Measurements from ENCODE around the gene ZMIZ1.

ZMIZ1 gene

DNA sequence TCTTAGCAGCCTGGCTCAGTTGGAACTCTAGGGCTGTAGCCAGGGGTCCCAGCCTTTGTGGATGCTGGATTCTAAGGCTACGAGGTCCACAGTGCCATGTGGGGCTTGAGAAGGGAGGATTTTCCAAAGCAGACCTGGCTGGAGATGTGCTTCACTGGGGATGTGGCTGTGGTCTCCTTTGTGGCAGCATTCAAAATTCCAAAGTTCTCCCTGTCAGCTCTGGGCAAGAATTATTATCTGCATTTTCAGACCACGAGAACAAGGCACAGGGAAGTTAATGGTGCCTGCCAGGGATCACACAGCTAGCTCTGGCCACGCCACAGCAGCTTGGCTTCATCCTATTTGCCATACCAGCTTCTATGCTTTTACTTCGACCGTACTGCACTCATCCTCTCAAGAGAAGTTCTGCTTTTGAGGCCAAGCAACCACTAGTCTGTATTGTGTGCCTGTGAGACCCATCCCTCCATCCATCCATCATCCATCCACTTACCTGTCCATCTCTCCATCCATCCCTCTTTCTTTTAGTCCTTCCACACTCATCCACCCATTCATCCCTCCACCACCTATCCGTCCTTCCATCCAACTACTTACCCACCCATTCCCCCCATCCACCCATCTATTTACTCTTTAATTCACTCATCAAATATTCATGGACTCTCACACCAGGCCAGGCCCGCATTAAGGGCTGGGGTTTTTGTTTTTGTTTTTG is 71.5 kb downstream of the ZMIZ1 start:
- Histone ChIP-seq H3K9ac (peak overlapping the region; percentile 90), H3K27ac (peak overlapping the region; percentile 99), H3K4me2 (peak overlapping the region; percentile 88), H3K4me3 (peak overlapping the region; percentile 59), H3K27me3 (no peaks in the 10 kb centered on the region), H3K36me3 (peaks cover 33% of the 10 kb centered on the region), H3K4me1 (peaks cover 96% of the 10 kb centered on the region), H3K9me3 (no peaks in the 10 kb centered on the region), H4K20me1 (no peaks in the 10 kb centered on the region)
- no peak for TF ChIP-seq Cebpa-rat (IDR thresholded peaks at IDR 0.05)

DNA sequence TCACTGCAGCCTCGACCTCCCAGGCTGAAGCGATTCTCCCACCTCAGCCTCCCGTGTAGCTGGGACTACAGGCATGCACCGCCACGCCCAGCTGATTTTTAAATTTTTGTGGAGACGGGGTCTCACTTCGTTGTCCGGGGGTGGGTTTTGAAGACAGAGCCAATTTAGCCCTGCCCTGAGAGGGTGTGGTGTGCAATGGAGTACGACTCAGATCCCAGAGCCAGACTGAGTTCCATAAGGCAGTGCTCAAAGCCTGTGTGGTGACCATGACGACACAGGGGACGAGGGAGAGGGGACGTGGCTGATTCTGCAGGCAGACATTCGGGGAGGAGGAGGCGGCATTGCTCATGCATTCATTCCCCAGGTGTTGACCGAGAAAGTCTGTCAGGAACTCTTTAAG is 72.1 kb downstream of the ZMIZ1 start:
- H3K4me2 ChIP-seq, result peak overlapping the region; percentile 88
- peaks cover 96% of the 10 kb centered on the region for H3K4me1 ChIP-seq
- H3K27ac ChIP-seq, result peak overlapping the region; percentile 99
- 0 out of 2 replicates have a peak overlapping the region, but pooled peaks have one; percentile 17 for H3K4me3 ChIP-seq
- H3K27me3 ChIP-seq, result no peaks in the 10 kb centered on the region
- no peaks in the 10 kb centered on the region for H4K20me1 ChIP-seq
- TF ChIP-seq Cebpa-rat (IDR thresholded peaks at IDR 0.05), result no peak
- H3K9me3 ChIP-seq, result no peaks in the 10 kb centered on the region
- peak overlapping the region; percentile 90 for H3K9ac ChIP-seq
- H3K36me3 ChIP-seq, result peaks cover 33% of the 10 kb centered on the region

DNA sequence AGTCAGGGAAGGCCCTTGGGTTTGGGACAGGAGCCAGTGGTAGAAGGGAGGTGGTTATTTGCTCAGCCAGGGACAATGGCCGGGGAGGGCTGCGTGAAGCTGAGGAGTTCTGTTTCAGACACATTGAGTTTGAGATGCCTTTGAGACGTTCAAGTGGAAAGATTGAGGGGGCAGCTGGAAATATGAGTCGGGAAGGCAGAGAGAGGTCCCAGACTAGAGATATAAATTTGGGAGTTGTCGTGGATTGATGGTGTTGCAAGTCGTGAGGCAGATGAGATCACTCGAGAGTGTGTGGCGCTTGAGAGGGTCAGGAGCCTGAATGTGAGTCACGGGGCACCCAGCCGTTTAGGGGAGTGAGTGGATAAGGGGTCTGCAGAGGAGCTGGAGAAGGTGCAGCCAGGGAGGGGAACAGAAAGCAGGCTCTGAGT is 73.3 kb downstream of the ZMIZ1 start:
- Histone ChIP-seq H3K9ac (peak overlapping the region; percentile 90), H3K4me2 (peak overlapping the region; percentile 88), H4K20me1 (no peaks in the 10 kb centered on the region), H3K4me3 (no peak overlapping the region), H3K36me3 (peaks cover 33% of the 10 kb centered on the region), H3K4me1 (peaks cover 96% of the 10 kb centered on the region), H3K27ac (peak overlapping the region; percentile 99), H3K9me3 (no peaks in the 10 kb centered on the region), H3K27me3 (no peaks in the 10 kb centered on the region)
- TF ChIP-seq Cebpa-rat (IDR thresholded peaks at IDR 0.05), result no peak

DNA sequence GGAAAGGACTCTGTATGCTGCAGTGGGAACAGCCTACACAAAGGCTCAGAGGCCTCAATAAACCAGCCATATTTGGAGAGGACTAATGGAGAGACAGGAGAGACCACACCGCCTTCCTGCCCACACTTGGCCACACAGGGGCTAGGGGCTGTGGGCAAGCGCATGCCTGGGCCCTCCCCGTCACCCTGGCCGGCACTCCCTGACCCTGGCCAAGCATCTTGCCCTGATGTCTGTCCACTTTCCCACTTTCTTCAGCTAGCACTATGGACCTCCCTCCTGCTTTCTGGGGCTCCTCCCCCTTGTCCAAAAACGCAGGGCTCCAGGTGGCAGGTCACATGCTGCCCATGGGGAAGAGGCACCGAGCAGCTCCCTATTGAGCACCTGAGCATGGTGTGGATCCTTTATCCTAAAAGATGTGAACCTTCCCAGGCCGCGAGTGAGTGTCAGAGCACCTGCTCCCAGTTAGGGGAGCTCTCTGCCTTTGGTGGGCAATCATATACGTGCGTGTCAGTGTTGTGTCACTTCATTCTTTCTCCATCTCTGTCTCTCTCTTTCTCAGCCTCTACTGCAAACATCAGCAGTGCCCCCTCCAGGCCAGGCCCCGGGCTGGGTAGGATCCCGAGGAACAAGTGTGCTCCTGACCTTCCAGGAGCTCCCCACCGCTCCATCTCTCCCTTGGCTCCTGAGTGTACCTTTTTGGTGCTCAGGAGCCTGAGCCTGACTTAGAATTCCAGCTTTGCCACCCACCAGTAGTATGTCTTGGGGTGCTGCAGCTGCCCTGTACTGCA is 74.0 kb downstream of the ZMIZ1 start:
- H3K4me3 ChIP-seq, result peak overlapping the region; percentile 36; the same call in 1 of the 2 replicates
- H3K9ac ChIP-seq, result peak overlapping the region; percentile 90
- H3K4me1 ChIP-seq, result peaks cover 99% of the 10 kb centered on the region
- H3K9me3 ChIP-seq, result no peaks in the 10 kb centered on the region
- no peaks in the 10 kb centered on the region for H4K20me1 ChIP-seq
- peak overlapping the region; percentile 88 for H3K4me2 ChIP-seq
- H3K36me3 ChIP-seq, result peaks cover 33% of the 10 kb centered on the region
- peak overlapping the region; percentile 99 for H3K27ac ChIP-seq
- no peaks in the 10 kb centered on the region for H3K27me3 ChIP-seq
- no peak for TF ChIP-seq Cebpa-rat (IDR thresholded peaks at IDR 0.05)

DNA sequence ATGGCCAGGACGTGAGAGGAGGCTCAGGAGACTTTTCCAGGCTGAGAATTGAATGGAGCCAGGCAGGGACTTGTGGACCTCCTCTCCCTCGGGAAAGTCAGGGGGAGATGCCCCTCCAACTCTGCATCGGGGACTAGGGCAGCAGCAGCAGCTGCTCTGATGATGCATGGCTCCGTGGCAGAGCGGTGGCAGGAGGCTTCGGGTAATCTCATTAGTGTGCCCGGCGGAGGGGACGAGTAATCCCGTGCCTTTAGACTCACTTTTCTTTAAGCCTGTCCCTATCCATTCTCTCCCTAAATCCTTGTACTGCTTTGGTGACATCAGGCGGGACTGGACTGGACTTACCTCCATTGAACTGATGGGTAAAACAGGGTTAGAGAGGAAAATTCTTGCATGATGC is 75.1 kb downstream of the ZMIZ1 start:
- Histone ChIP-seq H3K4me2 (peak overlapping the region; percentile 88), H3K4me3 (peak overlapping the region; percentile 36; the same call in 1 of the 2 replicates), H3K9ac (peak overlapping the region; percentile 90), H3K4me1 (peaks cover 100% of the 10 kb centered on the region), H3K9me3 (no peaks in the 10 kb centered on the region), H3K27me3 (no peaks in the 10 kb centered on the region), H4K20me1 (no peaks in the 10 kb centered on the region), H3K36me3 (peaks cover 33% of the 10 kb centered on the region), H3K27ac (peak overlapping the region; percentile 99)
- no peak for TF ChIP-seq Cebpa-rat (IDR thresholded peaks at IDR 0.05)

DNA sequence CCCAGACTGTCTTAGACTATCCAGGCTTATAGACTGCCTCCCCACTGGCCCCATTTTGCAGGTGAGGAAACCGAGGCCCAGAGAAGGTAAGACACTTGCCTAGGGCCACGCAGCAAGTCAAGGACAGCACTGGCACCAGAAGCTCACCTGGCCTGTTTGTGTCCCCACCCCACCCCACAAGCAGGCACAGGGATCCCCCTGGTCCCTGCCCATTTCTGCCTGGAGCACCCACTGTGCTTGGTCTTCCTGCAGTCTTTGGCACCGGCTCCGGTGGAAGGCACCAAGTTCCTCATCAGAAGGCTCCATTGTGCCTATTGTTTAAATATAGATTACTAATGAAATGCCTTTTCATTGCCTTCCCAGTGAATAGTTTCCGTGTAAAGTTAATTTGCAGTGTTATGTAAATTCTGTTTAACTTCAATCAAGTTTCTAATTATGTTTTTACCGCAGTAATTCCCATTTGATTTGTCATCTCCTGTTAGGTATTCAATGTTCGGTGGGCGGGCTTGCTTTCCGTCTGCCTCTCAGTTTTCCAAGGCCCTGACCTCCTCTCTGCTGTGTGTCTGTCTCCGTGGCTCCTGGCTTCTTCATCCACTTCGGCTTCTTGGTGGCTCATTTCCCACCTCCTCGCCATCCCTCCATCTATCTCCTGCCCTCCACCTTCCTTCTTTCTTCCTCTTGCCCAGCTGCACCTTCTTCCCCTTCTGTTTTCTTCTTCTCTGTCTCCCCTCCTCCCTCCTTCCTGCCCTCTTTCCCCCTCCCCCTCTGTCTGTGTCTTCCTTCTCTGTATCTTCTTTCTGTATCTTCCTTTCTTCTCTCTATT is 75.8 kb downstream of the ZMIZ1 start:
- no peak for TF ChIP-seq Cebpa-rat (IDR thresholded peaks at IDR 0.05)
- Histone ChIP-seq H3K36me3 (peaks cover 32% of the 10 kb centered on the region), H3K27ac (peak overlapping the region; percentile 99), H3K9ac (peak overlapping the region; percentile 90), H3K4me2 (peak overlapping the region; percentile 88), H3K9me3 (no peaks in the 10 kb centered on the region), H3K4me1 (peaks cover 100% of the 10 kb centered on the region), H3K27me3 (no peaks in the 10 kb centered on the region), H3K4me3 (peak overlapping the region; percentile 36), H4K20me1 (no peaks in the 10 kb centered on the region)

DNA sequence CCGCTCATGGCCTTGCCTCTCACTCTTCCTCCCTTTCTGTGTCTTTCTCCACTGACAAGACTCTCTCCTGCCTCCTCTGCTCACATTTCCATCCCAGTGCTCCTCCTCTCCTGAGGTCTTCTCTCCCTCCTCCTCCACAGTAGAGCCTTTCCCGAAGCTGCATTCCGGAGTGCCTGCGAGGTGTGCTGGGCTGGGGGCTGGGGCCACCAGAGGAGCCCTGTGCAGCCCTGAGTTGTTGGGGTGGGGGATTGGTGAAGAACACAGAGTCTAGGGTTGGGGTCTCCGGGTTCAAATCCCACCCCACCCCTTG is 76.4 kb downstream of the ZMIZ1 start:
- H3K27ac ChIP-seq, result peak overlapping the region; percentile 99
- H3K36me3 ChIP-seq, result peaks cover 26% of the 10 kb centered on the region
- peak overlapping the region; percentile 88 for H3K4me2 ChIP-seq

DNA sequence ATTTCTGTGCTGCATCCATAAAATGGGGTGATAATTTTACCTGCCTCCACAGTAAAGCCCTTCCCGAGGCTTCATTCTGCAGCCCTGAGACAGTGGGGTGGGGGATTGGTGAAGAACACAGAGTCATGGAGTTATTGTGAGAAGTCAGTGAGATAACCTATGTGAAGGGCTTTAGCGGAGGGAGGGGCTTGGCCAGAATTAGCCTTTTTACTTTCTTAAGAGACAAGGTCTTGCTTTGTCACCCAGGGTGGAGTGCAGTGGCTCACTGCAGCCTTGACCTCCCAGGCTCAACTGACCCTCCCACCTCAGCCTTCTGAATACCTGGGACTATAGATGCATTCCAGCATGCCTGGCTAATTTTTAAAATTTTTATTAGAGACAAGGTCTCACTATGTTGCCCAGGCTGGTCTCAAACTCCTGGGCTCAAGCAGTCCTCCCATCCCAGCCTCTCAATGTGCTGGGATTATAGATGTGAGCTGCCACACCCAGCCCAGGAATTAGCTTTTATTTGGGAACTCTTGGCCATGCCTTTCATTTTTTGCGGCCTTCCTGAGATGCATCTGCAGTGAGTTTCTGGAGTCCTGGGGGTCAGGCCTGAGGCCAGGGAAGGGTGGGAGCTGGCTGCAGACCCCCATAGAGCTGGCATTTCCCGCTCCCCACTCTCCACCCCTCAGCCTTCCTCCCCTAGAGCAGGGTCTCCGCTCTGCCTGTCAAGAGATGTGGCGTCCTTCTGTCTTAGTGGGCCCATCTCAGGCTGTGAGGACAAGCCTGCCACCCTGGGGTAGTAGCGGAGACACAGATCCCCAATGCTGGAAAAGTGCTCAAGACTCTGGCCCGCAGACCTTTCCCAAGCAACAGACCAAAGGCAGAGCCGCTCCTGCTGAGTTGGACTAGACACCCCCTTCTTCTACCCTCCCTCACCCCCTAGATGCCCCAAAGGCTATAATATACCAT is 77.0 kb downstream of the ZMIZ1 start:
- Histone ChIP-seq H3K27ac (peak overlapping the region; percentile 99), H3K4me3 (peak overlapping the region; percentile 40), H3K9me3 (no peaks in the 10 kb centered on the region), H3K9ac (peak overlapping the region; percentile 90), H3K27me3 (no peaks in the 10 kb centered on the region), H3K4me1 (peaks cover 100% of the 10 kb centered on the region), H3K36me3 (peaks cover 19% of the 10 kb centered on the region), H3K4me2 (peak overlapping the region; percentile 88), H4K20me1 (no peaks in the 10 kb centered on the region)
- no peak for TF ChIP-seq Cebpa-rat (IDR thresholded peaks at IDR 0.05)

More for the DNA sequence above, 76.4 kb downstream of the ZMIZ1 start:
- H3K4me1 ChIP-seq, result peaks cover 100% of the 10 kb centered on the region
- peak overlapping the region; percentile 90 for H3K9ac ChIP-seq
- H3K9me3 ChIP-seq, result no peaks in the 10 kb centered on the region
- no peak for TF ChIP-seq Cebpa-rat (IDR thresholded peaks at IDR 0.05)
- H4K20me1 ChIP-seq, result no peaks in the 10 kb centered on the region
- H3K4me3 ChIP-seq, result peak overlapping the region; percentile 36
- H3K27me3 ChIP-seq, result no peaks in the 10 kb centered on the region

Measured in BLaER1 (cell line).